K562 (cell line): Measurements from ENCODE around the gene ZBTB46. TPM values are rescaled to one million over a fixed set of nuclear protein-coding genes. Genes with fewer than 3 reads are reported as not detected.

ENCODE experiments used
- ATAC-seq: fragments of 200-7000 bp; cut with Tn5 transposase; 3 replicates; pipeline ENCODE4 v1.9.1; 2020; ENCODE audit warnings: moderate library complexity
- BruUV-seq: library from RNA; stranded (reverse); fragments of 400-500 nt; replicated peaks from 2 replicates; lab custom pipeline; 2021; lab: Mats Ljungman, UMichigan
- CTCF ChIA-PET: fragments of 300-600 bp; formaldehyde crosslinking; extraction: SDS; loops from one replicate; lab custom pipeline; 2021; ENCODE audit warnings: low intra/inter-chr PET ratio; lab: Yijun Ruan, JAX
- POLR2A ChIA-PET: fragments of 300-600, 350-650 bp; sonication (Branson Sonifier 250); formaldehyde crosslinking; extraction: SDS; loops from one replicate; lab custom pipeline; 2021; ENCODE audit warnings: antibody characterized with exemption, inconsistent platforms; lab: Yijun Ruan, JAX
- DNase-seq, 4 experiments: peaks; one replicate each; pipeline versions ENCODE4 v3.0.0 to v3.0.0-alpha.2; 2011 to 2018; ENCODE audit warnings: low spot score in 3 of 4, mixed read lengths in 3 of 4; ENCODE audit errors: extremely low read depth in 1 of 4
- FAIRE-seq: peaks from 2 replicates; lab custom pipeline; 2011; peaks lifted over from hg19 to GRCh38; lab: Jason Lieb, UNC
- H2AFZ ChIP-seq: 2 replicates; pipeline ENCODE4 v1.6.0; 2011; ENCODE audit warnings: low read depth, low read length, control low read depth, inconsistent platforms
- H3K27ac ChIP-seq: fragments of 200-600 bp; 3 replicates; pipeline ENCODE4 v1.8.0; 2011; ENCODE audit warnings: low read depth, mild to moderate bottlenecking, control low read depth, inconsistent platforms, low read length, moderate library complexity, mixed read lengths; ENCODE audit errors: extremely low read depth
- H3K27me3 ChIP-seq, 2 experiments: fragments of 300-600 bp in 1 of 2; 2 replicates in 1 of 2; 3 replicates in 1 of 2; pipeline versions ENCODE4 v1.6.0 to v1.8.0; 2011; ENCODE audit warnings: inconsistent platforms in 2 of 2, low read length in 2 of 2, mild to moderate bottlenecking in 1 of 2, mixed read lengths in 1 of 2, moderate library complexity in 1 of 2; ENCODE audit not compliant: control insufficient read depth in 2 of 2, insufficient read depth in 2 of 2
- H3K36me3 ChIP-seq: fragments of 300-600 bp; 3 replicates; pipeline ENCODE4 v1.8.0; 2011; ENCODE audit warnings: mild to moderate bottlenecking, low read length, inconsistent platforms; ENCODE audit not compliant: control insufficient read depth, insufficient read depth
- H3K4me1 ChIP-seq, 2 experiments: fragments of 200-600 bp in 1 of 2; replicated peaks in 1 of 2; 2 replicates in 1 of 2; 3 replicates in 1 of 2; pipeline versions ENCODE4 v1.5.1 to v1.8.0; 2011; ENCODE audit warnings: inconsistent platforms in 2 of 2, low read length in 2 of 2, mild to moderate bottlenecking in 1 of 2, mixed read lengths in 1 of 2, moderate library complexity in 1 of 2; ENCODE audit not compliant: control insufficient read depth in 2 of 2, insufficient read depth in 2 of 2
- H3K4me2 ChIP-seq: 2 replicates; pipeline ENCODE4 v1.6.1; 2011; ENCODE audit warnings: low read length, control low read depth, inconsistent platforms, mixed read lengths; ENCODE audit not compliant: insufficient read depth
- H3K4me3 ChIP-seq: fragments of 200-600 bp; sonication (generic), shearing (Covaris generic); 2 replicates; pipeline ENCODE4 v1.5.1; 2016; ENCODE audit warnings: control low read depth, inconsistent platforms
- H3K79me2 ChIP-seq: fragments of 200-600 bp; 3 replicates; pipeline ENCODE4 v1.8.0; 2011; ENCODE audit warnings: low read length, inconsistent platforms; ENCODE audit not compliant: control insufficient read depth, insufficient read depth
- H3K9ac ChIP-seq, 2 experiments: 2 replicates each; pipeline versions ENCODE4 v1.6.0 to v1.6.1; 2011; ENCODE audit warnings: low read depth in 2 of 2, low read length in 2 of 2, control low read depth in 1 of 2, inconsistent platforms in 1 of 2, mild to moderate bottlenecking in 1 of 2, mixed read lengths in 1 of 2; ENCODE audit not compliant: insufficient read depth in 1 of 2
- H3K9me1 ChIP-seq: one replicate; pipeline ENCODE4 v1.6.0; 2011; ENCODE audit warnings: inconsistent platforms, mild to moderate bottlenecking, low read length, moderate library complexity; ENCODE audit not compliant: control insufficient read depth, insufficient read depth
- H3K9me3 ChIP-seq: replicated peaks from 2 replicates; pipeline ENCODE4 v1.5.1; 2011; ENCODE audit warnings: low read depth, low read length, inconsistent platforms; ENCODE audit not compliant: control insufficient read depth, insufficient read depth
- H4K20me1 ChIP-seq: replicated peaks from 2 replicates; pipeline ENCODE4 v1.6.1; 2011; ENCODE audit warnings: low read length, inconsistent platforms, mixed read lengths; ENCODE audit not compliant: control insufficient read depth, insufficient read depth
- ETV1 ChIP-seq: fragments of 450-650 bp; conservative IDR thresholded peaks from 2 replicates; pipeline ENCODE4 v1.6.1; 2016; ENCODE audit warnings: missing genetic modification characterization, control low read depth, low read depth, missing compliant biosample characterization
- HDAC2 ChIP-seq: fragments of 450-650 bp; IDR thresholded peaks from 2 replicates; pipeline ENCODE4 v1.6.1; 2016; ENCODE audit warnings: mild to moderate bottlenecking
- HMGXB4 ChIP-seq: sonication (generic); formaldehyde crosslinking; IDR thresholded peaks from 2 replicates; pipeline ENCODE4 v1.8.1; 2023; ENCODE audit warnings: mild to moderate bottlenecking, missing genetic modification reagents
- IFI16 ChIP-seq: fragments of 250-450 bp; sonication (Bioruptor Pico); IDR thresholded peaks from 2 replicates; pipeline ENCODE4 v2.1.2; 2022; ENCODE audit warnings: mild to moderate bottlenecking, inconsistent platforms
- LEF1 ChIP-seq: fragments of 450-650 bp; IDR thresholded peaks from 2 replicates; pipeline ENCODE4 v1.6.1; 2016; ENCODE audit warnings: mild to moderate bottlenecking
- REST ChIP-seq, 2 experiments: fragments of 450-650 bp; formaldehyde crosslinking in 1 of 2; IDR thresholded peaks; 2 replicates each; pipeline versions ENCODE4 v1.4.0 to v1.6.1; 2014 to 2020; ENCODE audit warnings: mild to moderate bottlenecking in 2 of 2, borderline replicate concordance in 1 of 2, low read depth in 1 of 2
- SMARCA4 ChIP-seq: fragments of 450-650 bp; IDR thresholded peaks from 2 replicates; pipeline ENCODE4 v1.6.1; 2016
- ZKSCAN8 ChIP-seq: fragments of 200-800 bp; sonication (Bioruptor generic); IDR thresholded peaks from 2 replicates; pipeline ENCODE4 v1.6.1; 2016; ENCODE audit warnings: missing genetic modification characterization, missing compliant biosample characterization
- WGBS: fragments of 100-300 bp; shearing (Covaris generic); methylation state at CpG from one replicate; pipeline ENCODE4 v1.1.6; 2016; ENCODE audit warnings: low coverage, mixed read lengths; ENCODE audit not compliant: insufficient coverage; ENCODE audit errors: missing lambda C conversion rate; 5-methylcytosine and 5-hydroxymethylcytosine counted together
- in situ Hi-C: fragments of 300-500 bp; cut with MboI; formaldehyde crosslinking; loops from 4 replicates; pipeline ENCODE4 v1.15.0; 2018; ENCODE audit warnings: inconsistent platforms, mixed read lengths
- intact Hi-C: fragments of 100-400 bp; cut with micrococcal nuclease; formaldehyde crosslinking; loops from 2 replicates; pipeline ENCODE4 v1.14.2; 2022
- polyA plus RNA-seq, 8 experiments: library from polyadenylated mRNA; depleted of rRNA in 4 of 8; stranded (reverse) in 5 of 8; unstranded in 3 of 8; fragments of >200 nt; fragmentation: Nextera tagmentation in 2 of 8; fragmentation: Illumina TruSeq in 1 of 8; extraction: Ambion mirVana in 2 of 8; extraction: Trizol in 1 of 8; gene quantifications; 2 replicates each; pipeline versions ENCODE4 v1.2.1 to v1.2.3, GENCODE V29; 2011 to 2014; ENCODE audit warnings: inconsistent platforms in 1 of 8, missing spikeins in 1 of 8
- total RNA-seq, 7 experiments: library from RNA; depleted of rRNA in 6 of 7; stranded (reverse); fragments of >200 nt in 6 of 7; fragmentation: Illumina TruSeq in 2 of 7; extraction: Trizol in 2 of 7; gene quantifications; 2 replicates each; pipeline versions ENCODE4 v1.2.1 to v1.2.3, GENCODE V29; 2011 to 2021; ENCODE audit warnings: low replicate concordance in 1 of 7
- TF ChIP-seq, protein P1 (sequence below): fragments of 250-450 bp; sonication (Bioruptor Pico); IDR thresholded peaks from 2 replicates; pipeline ENCODE4 v1.5.0; 2020; ENCODE audit warnings: mild to moderate bottlenecking

Gene ZBTB46
- total and polyA plus RNA-seq, 9 of the 15 experiments (the other 6 are each of a cell fraction or from before 2014, with no cell fraction given): 0.29 to 4.1 (median 1.1) TPM

DNA sequence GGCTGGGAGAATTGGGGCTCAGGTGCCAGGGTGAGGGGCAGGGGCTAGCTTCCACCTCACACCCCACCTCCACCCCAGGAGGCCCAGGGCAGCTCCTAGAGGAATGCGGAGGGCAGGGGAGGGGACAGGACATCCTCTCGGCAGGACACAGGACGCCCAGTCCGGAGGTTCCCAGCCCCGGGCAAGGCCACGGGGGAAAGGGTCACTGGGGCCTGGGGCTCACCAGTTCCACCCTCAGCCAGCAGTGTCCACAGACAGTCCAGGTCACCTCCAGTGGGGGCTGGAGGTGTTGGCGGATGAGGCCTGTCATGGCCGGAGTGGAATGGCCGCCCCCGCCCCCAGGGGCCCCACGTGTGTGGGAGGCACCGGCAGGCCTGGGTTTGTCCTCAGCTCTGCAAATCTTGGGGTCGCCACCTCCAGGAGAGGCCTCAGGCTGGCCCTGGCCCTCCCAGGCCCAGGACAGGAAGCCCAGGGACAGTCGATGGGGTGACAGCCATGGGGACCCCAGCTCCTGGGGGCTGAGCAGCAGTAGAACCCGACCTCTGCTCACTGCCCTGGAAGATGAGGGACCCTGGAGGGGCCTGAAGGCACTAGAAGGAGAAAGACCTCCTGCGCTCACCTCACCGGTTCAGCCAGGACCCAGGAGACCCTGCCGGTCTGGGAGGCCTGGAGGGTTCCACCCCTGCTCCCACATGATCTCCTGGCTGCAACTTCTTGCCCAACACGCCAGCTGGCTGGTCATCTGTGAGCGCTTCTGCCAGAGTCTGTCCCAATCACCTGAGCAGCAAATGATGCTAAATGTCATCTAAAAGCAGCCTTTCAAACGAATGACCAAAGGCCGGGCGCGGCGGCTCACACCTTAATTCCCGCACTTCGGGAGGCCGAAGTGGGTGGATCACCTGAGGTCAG is 17.2 kb upstream of the ZBTB46 start:
- Histone ChIP-seq H3K9ac (peak overlapping the region; percentile 33 to 88; a peak in 3 of 4 replicates), H3K4me3 (no peak overlapping the region; the same call in 1 of the 2 replicates), H3K9me3 (no peaks in the 10 kb centered on the region), H2AFZ (peak overlapping the region; percentile 93), H3K27me3 (no peaks in the 10 kb centered on the region), H3K36me3 (no peaks in the 10 kb centered on the region), H3K9me1 (peaks cover 2% of the 10 kb centered on the region), H4K20me1 (no peaks in the 10 kb centered on the region), H3K4me1 (peaks cover 24 to 63% of the 10 kb centered on the region in 2 experiments), H3K4me2 (no peak overlapping the region), H3K79me2 (no peaks in the 10 kb centered on the region; the same call in 2 of the 3 replicates), H3K27ac (peak overlapping the region; percentile 75)
- FAIRE-seq (peak; percentile 23), DNase-seq (peak; percentile 70 to 77 (median 74)), ATAC-seq (peak; percentile 63)
- ChIA-PET POLR2A (interaction anchor here (1.4 to 1.8 kb wide), 2 partner anchors 11 to 16 kb away, joined by 5 to 6 read pairs; partner anchors contain the start of gene TPD52L2), CTCF (no interaction called here)
- no TSS peak for BruUV-seq
- intact Hi-C loops: no loop called here
- 58% methylated on average over 28 of the region's 28 CpGs for WGBS
- in situ Hi-C loops: no loop called here
- TF ChIP-seq LEF1: no peak; the same call in 1 of the 2 replicates
- TF ChIP-seq ZKSCAN8 (CRISPR knock-in tag): no peak
- no peak for TF ChIP-seq HMGXB4
- no peak for TF ChIP-seq IFI16 (CRISPR knock-in tag)
- TF ChIP-seq SMARCA4: no peak
- peak; percentile 46; the same call in 1 of the 2 replicates for TF ChIP-seq REST (IDR thresholded peaks at IDR 0.05; ENCODE audit: borderline replicate concordance)
- no peak for TF ChIP-seq REST (CRISPR knock-in tag; IDR thresholded peaks at IDR 0.05; ENCODE audit: low read depth)
- TF ChIP-seq, protein P1, sequence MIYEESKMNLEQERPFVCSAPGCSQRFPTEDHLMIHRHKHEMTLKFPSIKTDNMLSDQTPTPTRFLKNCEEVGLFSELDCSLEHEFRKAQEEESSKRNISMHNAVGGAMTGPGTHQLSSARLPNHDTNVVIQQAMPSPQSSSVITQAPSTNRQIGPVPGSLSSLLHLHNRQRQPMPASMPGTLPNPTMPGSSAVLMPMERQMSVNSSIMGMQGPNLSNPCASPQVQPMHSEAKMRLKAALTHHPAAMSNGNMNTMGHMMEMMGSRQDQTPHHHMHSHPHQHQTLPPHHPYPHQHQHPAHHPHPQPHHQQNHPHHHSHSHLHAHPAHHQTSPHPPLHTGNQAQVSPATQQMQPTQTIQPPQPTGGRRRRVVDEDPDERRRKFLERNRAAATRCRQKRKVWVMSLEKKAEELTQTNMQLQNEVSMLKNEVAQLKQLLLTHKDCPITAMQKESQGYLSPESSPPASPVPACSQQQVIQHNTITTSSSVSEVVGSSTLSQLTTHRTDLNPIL (CRISPR knock-in tag): no peak
- TF ChIP-seq ETV1 (tag): no peak
- no peak for TF ChIP-seq HDAC2
